HCT116 (cell line): ENCODE measurements around the gene PTPRJ. TPM values are rescaled to one million over a fixed set of nuclear protein-coding genes. Genes with fewer than 3 reads are reported as not detected.

Experiments used
- ATAC-seq: fragments of 200-7000 bp; cut with Tn5 transposase; 2 replicates; pipeline ENCODE4 v1.9.1; 2020; ENCODE audit warnings: mild to moderate bottlenecking, moderate library complexity
- BruUV-seq: library from RNA; stranded (reverse); fragments of 400-500 nt; replicated peaks from 2 replicates; lab custom pipeline; 2021; lab: Mats Ljungman, UMichigan
- CTCF ChIA-PET: fragments of 300-600 bp; sonication (Branson Sonifier 250); formaldehyde crosslinking; loops from one replicate; lab custom pipeline; 2021; ENCODE audit warnings: antibody characterized with exemption; lab: Charles Lee
- POLR2A ChIA-PET: fragments of 300-600, 350-600 bp; sonication (Branson Sonifier 250); formaldehyde crosslinking; loops from one replicate; lab custom pipeline; 2021; ENCODE audit warnings: antibody characterized with exemption; lab: Charles Lee
- RAD21 ChIA-PET, 2 experiments: fragments of 300-600 bp; sonication (Branson Sonifier 250); formaldehyde crosslinking; loops; one replicate each; lab custom pipeline; 2023; ENCODE audit warnings: low total read pairs in 2 of 2; ENCODE audit not compliant: uncharacterized antibody in 2 of 2, unreplicated experiment in 2 of 2, low non-redundant PET in 1 of 2; lab: Charles Lee
- DNase-seq: peaks from one replicate; pipeline ENCODE4 v3.0.0-alpha.2; 2010; ENCODE audit warnings: low read depth, low spot score
- H2AFZ ChIP-seq: fragments of 200-600 bp; shearing (Covaris generic), sonication (generic); 2 replicates; pipeline ENCODE4 v1.6.1; 2017; ENCODE audit warnings: low read depth, mixed run types, mixed read lengths, antibody characterized with exemption, low read length; ENCODE audit not compliant: poor library complexity, severe bottlenecking
- H3K27ac ChIP-seq: 2 replicates; pipeline ENCODE4 v1.5.1; 2012; ENCODE audit warnings: low read depth, low read length
- H3K27me3 ChIP-seq: fragments of 200-600 bp; sonication (generic); 2 replicates; pipeline ENCODE4 v1.6.1; 2016; ENCODE audit warnings: mixed run types, low read length, mixed read lengths; ENCODE audit not compliant: insufficient read depth
- H3K36me3 ChIP-seq, 2 experiments: fragments of 200-500 bp in 1 of 2; fragments of 200-600 bp in 1 of 2; sonication (Bioruptor generic) in 1 of 2; sonication (generic) in 1 of 2; 2 replicates each; pipeline versions ENCODE4 v1.5.1 to v1.6.1; 2014 to 2016; ENCODE audit warnings: low read length in 2 of 2, inconsistent platforms in 1 of 2, mixed read lengths in 1 of 2, mixed run types in 1 of 2; ENCODE audit not compliant: insufficient read depth in 2 of 2, control insufficient read depth in 1 of 2
- H3K4me1 ChIP-seq, 2 experiments: fragments of 200-600 bp in 1 of 2; sonication (generic) in 1 of 2; 2 replicates each; pipeline versions ENCODE4 v1.5.1 to v1.6.1; 2012 to 2017; ENCODE audit warnings: low read length in 2 of 2, inconsistent platforms in 1 of 2, mild to moderate bottlenecking in 1 of 2, mixed read lengths in 1 of 2, mixed run types in 1 of 2, moderate library complexity in 1 of 2; ENCODE audit not compliant: insufficient read depth in 2 of 2, control insufficient read depth in 1 of 2
- H3K4me2 ChIP-seq: fragments of 200-600 bp; sonication (generic); 2 replicates; pipeline ENCODE4 v1.6.1; 2017; ENCODE audit warnings: mixed run types, low read length, mixed read lengths
- H3K4me3 ChIP-seq, 2 experiments: fragments of 200-600 bp in 1 of 2; sonication (generic) in 1 of 2; replicated peaks in 1 of 2; 2 replicates each; pipeline ENCODE4 v1.5.1; 2011 to 2016; ENCODE audit warnings: low read length in 2 of 2, control low read depth in 1 of 2, low read depth in 1 of 2, mild to moderate bottlenecking in 1 of 2, mixed read lengths in 1 of 2, mixed run types in 1 of 2
- H3K79me2 ChIP-seq: fragments of 200-600 bp; sonication (generic); 2 replicates; pipeline ENCODE4 v1.6.1; 2017; ENCODE audit warnings: mild to moderate bottlenecking, mixed run types, low read length, moderate library complexity, mixed read lengths; ENCODE audit not compliant: insufficient read depth
- H3K9ac ChIP-seq: fragments of 200-600 bp; sonication (generic); 2 replicates; pipeline ENCODE4 v1.6.1; 2016; ENCODE audit warnings: low read length, mixed read lengths
- H3K9me2 ChIP-seq: fragments of 200-600 bp; sonication (generic), shearing (Covaris generic); 2 replicates; pipeline ENCODE4 v1.6.1; 2017; ENCODE audit warnings: mixed run types, mild to moderate bottlenecking, moderate library complexity; ENCODE audit not compliant: insufficient read depth
- H3K9me3 ChIP-seq, 2 experiments: fragments of 200-500 bp in 1 of 2; fragments of 200-600 bp in 1 of 2; sonication (Bioruptor generic) in 1 of 2; sonication (generic) in 1 of 2; 2 replicates each; pipeline ENCODE4 v1.6.1; 2014 to 2017; ENCODE audit warnings: low read length in 2 of 2, mixed read lengths in 2 of 2, inconsistent platforms in 1 of 2, low read depth in 1 of 2, mild to moderate bottlenecking in 1 of 2, mixed run types in 1 of 2, moderate library complexity in 1 of 2; ENCODE audit not compliant: control insufficient read depth in 1 of 2, insufficient read depth in 1 of 2
- H4K20me1 ChIP-seq: fragments of 200-600 bp; sonication (generic), shearing (Covaris generic); 2 replicates; pipeline ENCODE4 v1.6.1; 2017; ENCODE audit warnings: mixed run types, mild to moderate bottlenecking, moderate library complexity; ENCODE audit not compliant: insufficient read depth
- CBX3 ChIP-seq: IDR thresholded peaks from 2 replicates; pipeline ENCODE4 v1.6.1; 2012; ENCODE audit warnings: low read depth
- CEBPB ChIP-seq: IDR thresholded peaks from 2 replicates; pipeline ENCODE4 v1.6.1; 2012; ENCODE audit warnings: low read depth
- EGR1 ChIP-seq: IDR thresholded peaks from 2 replicates; pipeline ENCODE4 v1.6.1; 2012; ENCODE audit warnings: low read depth
- EZH2phosphoT487 ChIP-seq: fragments of 200-600 bp; IDR thresholded peaks from 2 replicates; pipeline ENCODE4 v1.6.1; 2018; ENCODE audit warnings: antibody characterized with exemption, borderline replicate concordance
- FOSL1 ChIP-seq: IDR thresholded peaks from 2 replicates; pipeline ENCODE4 v1.6.1; 2012; ENCODE audit warnings: low read depth
- JUND ChIP-seq: IDR thresholded peaks from 2 replicates; pipeline ENCODE4 v1.6.1; 2012
- POLR2A ChIP-seq: IDR thresholded peaks from 2 replicates; pipeline ENCODE4 v1.7.0; 2011; ENCODE audit warnings: borderline replicate concordance; ENCODE audit not compliant: insufficient read depth, insufficient read length; ENCODE audit errors: extremely low read depth
- POLR2AphosphoS5 ChIP-seq: IDR thresholded peaks from 2 replicates; pipeline ENCODE4 v1.6.1; 2011; ENCODE audit warnings: mild to moderate bottlenecking, low read depth, low read length, moderate library complexity
- RAD21 ChIP-seq: IDR thresholded peaks from 2 replicates; pipeline ENCODE4 v1.6.1; 2012; ENCODE audit warnings: low read depth, mild to moderate bottlenecking
- SIN3A ChIP-seq: IDR thresholded peaks from 2 replicates; pipeline ENCODE4 v1.6.1; 2012; ENCODE audit warnings: low read depth
- TCF7L2 ChIP-seq: IDR thresholded peaks from 2 replicates; pipeline ENCODE4 v1.7.0; 2011; ENCODE audit warnings: borderline replicate concordance, inconsistent platforms; ENCODE audit not compliant: insufficient read depth, insufficient read length; ENCODE audit errors: extremely low read depth
- YY1 ChIP-seq: IDR thresholded peaks from 2 replicates; pipeline ENCODE4 v1.6.1; 2011; ENCODE audit warnings: low read length, low read depth, moderate library complexity, mild to moderate bottlenecking; ENCODE audit not compliant: insufficient replicate concordance; ENCODE audit errors: extremely low read depth
- ZFX ChIP-seq: fragments of 450-650 bp; IDR thresholded peaks from 2 replicates; pipeline ENCODE4 v1.6.1; 2017
- intact Hi-C: fragments of 100-400 bp; cut with micrococcal nuclease; formaldehyde crosslinking; loops from 2 replicates; pipeline ENCODE4 v1.10.0; 2022
- total RNA-seq: library from RNA; stranded (reverse); gene quantifications from one replicate; pipeline ENCODE4 v1.2.1, GENCODE V29; 2021; ENCODE audit not compliant: unreplicated experiment
- TF ChIP-seq, protein P1 (sequence below), 3 experiments: fragments of 200-600 bp in 1 of 3; sonication (generic) in 1 of 3; IDR thresholded peaks in 2 of 3; conservative IDR thresholded peaks in 1 of 3; 2 replicates each; pipeline ENCODE4 v1.5.1; 2012 to 2017; ENCODE audit warnings: low read depth in 2 of 3, low read length in 2 of 3, antibody characterized with exemption in 1 of 3, borderline replicate concordance in 1 of 3, control low read depth in 1 of 3, mild to moderate bottlenecking in 1 of 3, mixed read lengths in 1 of 3, mixed run types in 1 of 3, moderate library complexity in 1 of 3; ENCODE audit not compliant: insufficient read depth in 1 of 3
- TF ChIP-seq, protein P2 (sequence below): IDR thresholded peaks from 2 replicates; pipeline ENCODE4 v1.6.1; 2012
- TF ChIP-seq, protein P3 (sequence below): IDR thresholded peaks from 2 replicates; pipeline ENCODE4 v1.6.1; 2011; ENCODE audit warnings: mild to moderate bottlenecking, low read length, moderate library complexity; ENCODE audit not compliant: insufficient replicate concordance; ENCODE audit errors: extremely low read depth
- TF ChIP-seq, protein P4 (sequence below): IDR thresholded peaks from 2 replicates; pipeline ENCODE4 v1.6.1; 2012

The PTPRJ gene
- total RNA-seq, 1 experiment from 2014 or later: 19.1 TPM

DNA sequence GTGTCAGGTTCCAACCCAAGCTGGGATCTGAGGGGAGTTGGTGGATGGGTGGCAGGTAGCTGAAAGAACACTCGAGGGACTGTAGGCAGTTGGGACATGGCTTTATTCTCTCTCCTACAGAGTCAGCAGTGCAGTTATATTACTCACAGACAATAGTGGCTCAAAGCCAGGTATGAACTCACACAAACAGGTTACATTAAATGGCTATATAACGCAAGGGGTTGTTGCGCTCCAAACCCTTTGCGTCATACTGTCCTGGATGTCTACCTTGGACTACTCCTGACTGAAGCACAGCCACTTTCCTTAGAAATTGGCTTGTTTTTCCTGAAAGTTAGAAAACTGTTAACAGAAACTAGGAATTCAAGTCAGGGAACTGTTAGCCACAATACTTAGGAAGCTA lies 169.9 kb downstream of the PTPRJ start:
- TF ChIP-seq, protein P1, sequence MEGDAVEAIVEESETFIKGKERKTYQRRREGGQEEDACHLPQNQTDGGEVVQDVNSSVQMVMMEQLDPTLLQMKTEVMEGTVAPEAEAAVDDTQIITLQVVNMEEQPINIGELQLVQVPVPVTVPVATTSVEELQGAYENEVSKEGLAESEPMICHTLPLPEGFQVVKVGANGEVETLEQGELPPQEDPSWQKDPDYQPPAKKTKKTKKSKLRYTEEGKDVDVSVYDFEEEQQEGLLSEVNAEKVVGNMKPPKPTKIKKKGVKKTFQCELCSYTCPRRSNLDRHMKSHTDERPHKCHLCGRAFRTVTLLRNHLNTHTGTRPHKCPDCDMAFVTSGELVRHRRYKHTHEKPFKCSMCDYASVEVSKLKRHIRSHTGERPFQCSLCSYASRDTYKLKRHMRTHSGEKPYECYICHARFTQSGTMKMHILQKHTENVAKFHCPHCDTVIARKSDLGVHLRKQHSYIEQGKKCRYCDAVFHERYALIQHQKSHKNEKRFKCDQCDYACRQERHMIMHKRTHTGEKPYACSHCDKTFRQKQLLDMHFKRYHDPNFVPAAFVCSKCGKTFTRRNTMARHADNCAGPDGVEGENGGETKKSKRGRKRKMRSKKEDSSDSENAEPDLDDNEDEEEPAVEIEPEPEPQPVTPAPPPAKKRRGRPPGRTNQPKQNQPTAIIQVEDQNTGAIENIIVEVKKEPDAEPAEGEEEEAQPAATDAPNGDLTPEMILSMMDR (IDR thresholded peaks at IDR 0.05 in 2 of 3, conservative IDR thresholded peaks at IDR 0.05 in 1 of 3; ENCODE audit: borderline replicate concordance in 1 of 3, insufficient read depth in 1 of 3, low read depth in 2 of 3, low read length in 2 of 3): no peak
- TF ChIP-seq FOSL1 (no peak), POLR2A (no peak), EGR1 (no peak), POLR2AphosphoS5 (no peak), RAD21 (no peak), CBX3 (no peak), TCF7L2 (no peak), ZFX (no peak), CEBPB (no peak), YY1 (no peak), EZH2phosphoT487 (no peak), JUND (no peak), SIN3A (no peak)
- TF ChIP-seq, protein P2, sequence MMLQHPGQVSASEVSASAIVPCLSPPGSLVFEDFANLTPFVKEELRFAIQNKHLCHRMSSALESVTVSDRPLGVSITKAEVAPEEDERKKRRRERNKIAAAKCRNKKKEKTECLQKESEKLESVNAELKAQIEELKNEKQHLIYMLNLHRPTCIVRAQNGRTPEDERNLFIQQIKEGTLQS: no peak
- TF ChIP-seq, protein P3, sequence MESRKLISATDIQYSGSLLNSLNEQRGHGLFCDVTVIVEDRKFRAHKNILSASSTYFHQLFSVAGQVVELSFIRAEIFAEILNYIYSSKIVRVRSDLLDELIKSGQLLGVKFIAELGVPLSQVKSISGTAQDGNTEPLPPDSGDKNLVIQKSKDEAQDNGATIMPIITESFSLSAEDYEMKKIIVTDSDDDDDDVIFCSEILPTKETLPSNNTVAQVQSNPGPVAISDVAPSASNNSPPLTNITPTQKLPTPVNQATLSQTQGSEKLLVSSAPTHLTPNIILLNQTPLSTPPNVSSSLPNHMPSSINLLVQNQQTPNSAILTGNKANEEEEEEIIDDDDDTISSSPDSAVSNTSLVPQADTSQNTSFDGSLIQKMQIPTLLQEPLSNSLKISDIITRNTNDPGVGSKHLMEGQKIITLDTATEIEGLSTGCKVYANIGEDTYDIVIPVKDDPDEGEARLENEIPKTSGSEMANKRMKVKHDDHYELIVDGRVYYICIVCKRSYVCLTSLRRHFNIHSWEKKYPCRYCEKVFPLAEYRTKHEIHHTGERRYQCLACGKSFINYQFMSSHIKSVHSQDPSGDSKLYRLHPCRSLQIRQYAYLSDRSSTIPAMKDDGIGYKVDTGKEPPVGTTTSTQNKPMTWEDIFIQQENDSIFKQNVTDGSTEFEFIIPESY: no peak
- TF ChIP-seq, protein P4, sequence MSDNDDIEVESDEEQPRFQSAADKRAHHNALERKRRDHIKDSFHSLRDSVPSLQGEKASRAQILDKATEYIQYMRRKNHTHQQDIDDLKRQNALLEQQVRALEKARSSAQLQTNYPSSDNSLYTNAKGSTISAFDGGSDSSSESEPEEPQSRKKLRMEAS: no peak
- TF ChIP-seq, all 23 proteins: peak for 0
- no peaks in the 10 kb centered on the region for H3K27me3 ChIP-seq
- no peak overlapping the region for H3K4me3 ChIP-seq
- H3K9me3 ChIP-seq: no peaks in the 10 kb centered on the region
- BruUV-seq: no TSS peak
- ATAC-seq (no peak), DNase-seq (no peak)
- no peaks in the 10 kb centered on the region for H3K9me2 ChIP-seq
- POLR2A ChIA-PET: no interaction called here
- H3K4me2 ChIP-seq: no peak overlapping the region
- no peaks in the 10 kb centered on the region for H3K79me2 ChIP-seq
- RAD21 ChIA-PET: no interaction called here
- peaks cover 0 to 8% of the 10 kb centered on the region in 2 experiments; a peak in 1 of 4 replicates for H3K36me3 ChIP-seq
- no peak overlapping the region for H3K9ac ChIP-seq
- CTCF ChIA-PET: no interaction called here
- no peaks in the 10 kb centered on the region for H4K20me1 ChIP-seq
- H3K4me1 ChIP-seq: no peaks in the 10 kb centered on the region
- intact Hi-C loops: no loop called here
- no peak overlapping the region for H2AFZ ChIP-seq
- no peak overlapping the region for H3K27ac ChIP-seq
